Skeletal muscle cell (primary cell): Measurements from ENCODE around the gene USP3.

Experiments used
- DNase-seq: peaks from one replicate; pipeline ENCODE4 v3.0.0-alpha.2; 2010; ENCODE audit warnings: low read depth
- H3K4me3 ChIP-seq: 2 replicates; pipeline ENCODE4 v1.5.1; 2011; ENCODE audit warnings: low read depth, mild to moderate bottlenecking, control low read depth, low read length, moderate library complexity

USP3 gene

GRCh38 chr15:63493436-63493835 is 11.0 kb upstream of the USP3 start:
- DNase-seq: no peak
- no peak overlapping the region for H3K4me3 ChIP-seq

GRCh38 chr15:63494408-63494807 is 10.0 kb upstream of the USP3 start:
- no peak for DNase-seq
- H3K4me3 ChIP-seq: no peak overlapping the region

- H3K4me3 ChIP-seq: no peak overlapping the region
- no peak for DNase-seq
These were observed 9.1 kb upstream of the USP3 start for GRCh38 chr15:63495343-63495742.

GRCh38 chr15:63495780-63496488 is 8.5 kb upstream of the USP3 start:
- H3K4me3 ChIP-seq: no peak overlapping the region
- no peak for DNase-seq

GRCh38 chr15:63497642-63498467 is 6.5 kb upstream of the USP3 start:
- no peak for DNase-seq
- H3K4me3 ChIP-seq: no peak overlapping the region

GRCh38 chr15:63499175-63499549 is 5.2 kb upstream of the USP3 start:
- H3K4me3 ChIP-seq: no peak overlapping the region
- no peak for DNase-seq

- no peak overlapping the region for H3K4me3 ChIP-seq
- DNase-seq: no peak
These were observed 4.8 kb upstream of the USP3 start for GRCh38 chr15:63499611-63500010.

GRCh38 chr15:63500265-63501250 is 3.8 kb upstream of the USP3 start:
- H3K4me3 ChIP-seq: peak overlapping the region; percentile 10
- no peak for DNase-seq

GRCh38 chr15:63501256-63502089 is 2.9 kb upstream of the USP3 start:
- DNase-seq: peak; percentile 92
- peak overlapping the region; percentile 10 for H3K4me3 ChIP-seq

GRCh38 chr15:63502137-63502766 is 2.1 kb upstream of the USP3 start:
- DNase-seq: no peak
- no peak overlapping the region for H3K4me3 ChIP-seq

- H3K4me3 ChIP-seq: peak overlapping the region; percentile 55
- DNase-seq: peak; percentile 73
These were observed 1.3 kb upstream of the USP3 start for GRCh38 chr15:63502843-63503738.

GRCh38 chr15:63503739-63504246 is 600 bp upstream of the USP3 start:
- peak; percentile 64 for DNase-seq
- peak overlapping the region; percentile 55 for H3K4me3 ChIP-seq

- no peak for DNase-seq
- H3K4me3 ChIP-seq: peak overlapping the region; percentile 76
These were observed 817 bp downstream of the USP3 start for GRCh38 chr15:63504979-63505841.

GRCh38 chr15:63505842-63506222 is 1.4 kb downstream of the USP3 start:
- no peak for DNase-seq
- peak overlapping the region; percentile 76 for H3K4me3 ChIP-seq

- no peak overlapping the region for H3K4me3 ChIP-seq
- DNase-seq: no peak
These were observed 2.2 kb downstream of the USP3 start for GRCh38 chr15:63506537-63507035.
